MCF 10A (cell line): Measurements from ENCODE around the gene TDRD6. TPM values are rescaled to one million over a fixed set of nuclear protein-coding genes. Genes with fewer than 3 reads are reported as not detected.
A peak's percentile ranks its signal among the peaks of the same experiment; 100 is the strongest.

ENCODE experiments used
- BruUV-seq: library from RNA; stranded (reverse); fragments of 400-500 nt; replicated peaks from 2 replicates; lab custom pipeline; 2021; lab: Mats Ljungman, UMichigan
- CTCF ChIA-PET: fragments of 300-600 bp; sonication (Branson Sonifier 250); formaldehyde crosslinking; extraction: SDS; loops from one replicate; lab custom pipeline; 2021; ENCODE audit warnings: antibody characterized with exemption, inconsistent platforms; lab: Yijun Ruan, JAX
- POLR2A ChIA-PET: fragments of 300-600, 350-650 bp; sonication (Branson Sonifier 250); formaldehyde crosslinking; extraction: SDS; loops from one replicate; lab custom pipeline; 2020; ENCODE audit warnings: antibody characterized with exemption, inconsistent platforms; lab: Yijun Ruan, JAX
- DNase-seq: peaks from one replicate; pipeline ENCODE4 v3.0.0-alpha.2; 2018; ENCODE audit not compliant: unreplicated experiment
- H3K27ac Mint-ChIP-seq: one replicate; pipeline ENCODE4 v1.8.0; 2022; ENCODE audit warnings: mild to moderate bottlenecking, low read depth, mixed read lengths; ENCODE audit not compliant: unreplicated experiment
- H3K27me3 Mint-ChIP-seq: one replicate; pipeline ENCODE4 v1.8.0; 2022; ENCODE audit warnings: mixed read lengths; ENCODE audit not compliant: insufficient read depth, unreplicated experiment
- H3K36me3 Mint-ChIP-seq: one replicate; pipeline ENCODE4 v1.8.0; 2022; ENCODE audit warnings: mild to moderate bottlenecking, moderate library complexity, mixed read lengths; ENCODE audit not compliant: insufficient read depth, unreplicated experiment
- H3K4me1 Mint-ChIP-seq: one replicate; pipeline ENCODE4 v1.8.0; 2022; ENCODE audit warnings: mixed read lengths; ENCODE audit not compliant: insufficient read depth, unreplicated experiment
- H3K4me3 Mint-ChIP-seq: one replicate; pipeline ENCODE4 v1.8.0; 2022; ENCODE audit warnings: mild to moderate bottlenecking, moderate library complexity, mixed read lengths; ENCODE audit not compliant: unreplicated experiment
- H3K9me3 Mint-ChIP-seq: one replicate; pipeline ENCODE4 v1.8.0; 2022; ENCODE audit warnings: mixed read lengths; ENCODE audit not compliant: unreplicated experiment
- CTCF ChIP-seq: fragments of 200-600 bp; IDR thresholded peaks from one replicate; pipeline ENCODE4 v1.8.0; 2022; ENCODE audit warnings: antibody characterized with exemption, mild to moderate bottlenecking; ENCODE audit not compliant: unreplicated experiment
- intact Hi-C: fragments of 100-400 bp; cut with micrococcal nuclease; formaldehyde crosslinking; loops from 2 replicates; pipeline ENCODE4 v1.14.1; 2022
- total RNA-seq: library from RNA; stranded (reverse); gene quantifications from 2 replicates; pipeline ENCODE4 v1.2.3, GENCODE V29; 2022

Gene TDRD6
- total RNA-seq, 1 experiment from 2014 or later, result 0.56 TPM

GRCh38 chr6:46653439-46654195 is 34.1 kb upstream of the TDRD6 start:
- Mint-ChIP-seq H3K9me3 (no peaks in the 10 kb centered on the region), H3K36me3 (peaks cover 17% of the 10 kb centered on the region), H3K4me3 (peak overlapping the region; percentile 85), H3K27ac (peak overlapping the region; percentile 96), H3K27me3 (no peaks in the 10 kb centered on the region), H3K4me1 (peaks cover 15% of the 10 kb centered on the region)
- intact Hi-C loops, result no loop called here
- no peak for TF ChIP-seq CTCF
- no peak for DNase-seq
- ChIA-PET POLR2A (interaction anchor here (0.6 to 5.7 kb wide), 16 partner anchors 8 to 552 kb away, joined by 3 to 168 read pairs (median 5); partner anchors contain the start of gene ADGRF1), CTCF (no interaction called here)
- TSS peak; percentile 44 for BruUV-seq

- ChIA-PET POLR2A (interaction anchor here (0.8 to 1.7 kb wide), 2 partner anchors 18 to 166 kb away, joined by 3 to 10 read pairs; no protein-coding TSS in a partner anchor), CTCF (interaction anchor here (0.6 to 1.3 kb wide), 4 partner anchors 19 to 627 kb away, joined by 3 to 6 read pairs (median 3); no protein-coding TSS in a partner anchor)
- H3K36me3 Mint-ChIP-seq, result peaks cover 28% of the 10 kb centered on the region
- TF ChIP-seq CTCF, result peak; percentile 11
- H3K27me3 Mint-ChIP-seq, result no peaks in the 10 kb centered on the region
- no peaks in the 10 kb centered on the region for H3K9me3 Mint-ChIP-seq
- H3K4me3 Mint-ChIP-seq, result no peak overlapping the region
- no peak overlapping the region for H3K27ac Mint-ChIP-seq
- intact Hi-C loops, result no loop called here
- no peaks in the 10 kb centered on the region for H3K4me1 Mint-ChIP-seq
- BruUV-seq, result no TSS peak
- DNase-seq, result no peak
Observed at GRCh38 chr6:46655803-46656202, 31.9 kb upstream of the TDRD6 start.

- Mint-ChIP-seq H3K4me1 (no peaks in the 10 kb centered on the region), H3K27ac (no peak overlapping the region), H3K36me3 (peaks cover 28% of the 10 kb centered on the region), H3K9me3 (no peaks in the 10 kb centered on the region), H3K4me3 (no peak overlapping the region), H3K27me3 (no peaks in the 10 kb centered on the region)
- no TSS peak for BruUV-seq
- ChIA-PET CTCF (interaction anchor here (1.3 kb wide), 1 partner anchor 170 kb away, joined by 3 read pairs; no protein-coding TSS in a partner anchor), POLR2A (interaction anchor here (1.0 to 1.2 kb wide), 2 partner anchors 10 to 20 kb away, joined by 3 to 4 read pairs; no protein-coding TSS in a partner anchor)
- intact Hi-C loops, result no loop called here
- no peak for DNase-seq
- no peak for TF ChIP-seq CTCF
Observed at GRCh38 chr6:46657642-46658041, 30.0 kb upstream of the TDRD6 start.

GRCh38 chr6:46661483-46661882 is 26.2 kb upstream of the TDRD6 start:
- TF ChIP-seq CTCF, result no peak
- Mint-ChIP-seq H3K9me3 (no peaks in the 10 kb centered on the region), H3K27me3 (no peaks in the 10 kb centered on the region), H3K4me3 (no peak overlapping the region), H3K36me3 (peaks cover 18% of the 10 kb centered on the region), H3K4me1 (no peaks in the 10 kb centered on the region), H3K27ac (no peak overlapping the region)
- CTCF ChIA-PET, result interaction anchor here (1.0 kb wide), 1 partner anchor 13 kb away, joined by 3 read pairs; no protein-coding TSS in a partner anchor
- BruUV-seq, result no TSS peak
- no peak for DNase-seq
- intact Hi-C loops, result no loop called here
- POLR2A ChIA-PET, result interaction anchor here (1.7 kb wide), 1 partner anchor 9 kb away, joined by 8 read pairs; the partner anchor contains the start of genes CYP39A1 and SLC25A27
